Coronary artery (tissue), 2 donors: ENCODE measurements around the gene MPI.

Experiments
- DNase-seq: peaks from one replicate; pipeline ENCODE4 v3.0.0-alpha.2; 2017; ENCODE audit warnings: low spot score
- H3K27ac ChIP-seq, 2 donors: fragments of 200-600 bp; sonication (generic); one replicate each; pipeline ENCODE4 v1.5.1; 2016 to 2019
- H3K4me3 ChIP-seq: fragments of 200-600 bp; sonication (generic); 2 replicates; pipeline ENCODE4 v1.5.1; 2016; ENCODE audit warnings: mild to moderate bottlenecking, moderate library complexity
- TF ChIP-seq, protein P1 (sequence below): fragments of 200-600 bp; sonication (generic); IDR thresholded peaks from one replicate; pipeline ENCODE4 v1.5.1; 2019; ENCODE audit warnings: antibody characterized with exemption

The MPI gene

DNA sequence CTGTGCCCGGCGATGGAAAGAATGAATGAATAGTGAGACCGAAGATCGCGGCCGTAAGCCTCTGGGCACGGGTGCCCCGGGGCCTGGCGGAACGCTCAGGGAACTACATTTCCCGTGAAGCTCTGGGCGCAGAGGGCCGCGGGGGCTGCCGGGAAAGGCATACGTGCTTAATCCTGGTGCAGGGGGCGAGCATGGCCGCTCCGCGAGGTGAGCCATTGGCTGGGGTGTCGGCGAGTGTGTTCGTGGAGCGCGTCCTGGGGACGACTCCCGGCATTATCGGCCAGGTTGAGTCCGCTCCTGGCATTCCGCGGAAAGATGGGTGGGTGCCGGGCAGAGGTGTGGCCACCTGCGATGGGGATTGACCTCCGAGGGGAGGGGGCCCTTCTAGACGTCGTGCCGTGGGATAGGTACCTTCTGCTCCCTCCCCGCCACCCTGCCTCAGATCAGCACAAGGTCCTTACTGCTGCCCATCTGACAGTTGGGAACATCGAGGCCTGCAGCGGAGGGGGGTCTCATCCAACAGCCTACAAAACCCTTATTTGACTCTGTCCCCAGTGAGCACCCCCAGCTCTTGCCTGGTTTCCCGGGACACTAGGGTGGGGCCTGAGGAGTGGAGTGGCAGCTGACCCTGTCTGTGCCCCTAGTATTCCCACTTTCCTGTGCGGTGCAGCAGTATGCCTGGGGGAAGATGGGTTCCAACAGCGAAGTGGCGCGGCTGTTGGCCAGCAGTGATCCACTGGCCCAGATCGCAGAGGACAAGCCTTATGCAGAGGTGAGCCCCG, at the start of gene MPI:
TSS of gene MPI (plus strand) at position 160 of the 782 bp plus-strand sequence. CDS start at position 192, 32 bp downstream.
- peak within 1 kb of the TSS; percentile 97 for H3K4me3 ChIP-seq
- peak; percentile 85 for DNase-seq
- TF ChIP-seq, protein P1, sequence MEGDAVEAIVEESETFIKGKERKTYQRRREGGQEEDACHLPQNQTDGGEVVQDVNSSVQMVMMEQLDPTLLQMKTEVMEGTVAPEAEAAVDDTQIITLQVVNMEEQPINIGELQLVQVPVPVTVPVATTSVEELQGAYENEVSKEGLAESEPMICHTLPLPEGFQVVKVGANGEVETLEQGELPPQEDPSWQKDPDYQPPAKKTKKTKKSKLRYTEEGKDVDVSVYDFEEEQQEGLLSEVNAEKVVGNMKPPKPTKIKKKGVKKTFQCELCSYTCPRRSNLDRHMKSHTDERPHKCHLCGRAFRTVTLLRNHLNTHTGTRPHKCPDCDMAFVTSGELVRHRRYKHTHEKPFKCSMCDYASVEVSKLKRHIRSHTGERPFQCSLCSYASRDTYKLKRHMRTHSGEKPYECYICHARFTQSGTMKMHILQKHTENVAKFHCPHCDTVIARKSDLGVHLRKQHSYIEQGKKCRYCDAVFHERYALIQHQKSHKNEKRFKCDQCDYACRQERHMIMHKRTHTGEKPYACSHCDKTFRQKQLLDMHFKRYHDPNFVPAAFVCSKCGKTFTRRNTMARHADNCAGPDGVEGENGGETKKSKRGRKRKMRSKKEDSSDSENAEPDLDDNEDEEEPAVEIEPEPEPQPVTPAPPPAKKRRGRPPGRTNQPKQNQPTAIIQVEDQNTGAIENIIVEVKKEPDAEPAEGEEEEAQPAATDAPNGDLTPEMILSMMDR, result no peak
- peak within 1 kb of the TSS; percentile 51 to 92 for H3K27ac ChIP-seq

DNA sequence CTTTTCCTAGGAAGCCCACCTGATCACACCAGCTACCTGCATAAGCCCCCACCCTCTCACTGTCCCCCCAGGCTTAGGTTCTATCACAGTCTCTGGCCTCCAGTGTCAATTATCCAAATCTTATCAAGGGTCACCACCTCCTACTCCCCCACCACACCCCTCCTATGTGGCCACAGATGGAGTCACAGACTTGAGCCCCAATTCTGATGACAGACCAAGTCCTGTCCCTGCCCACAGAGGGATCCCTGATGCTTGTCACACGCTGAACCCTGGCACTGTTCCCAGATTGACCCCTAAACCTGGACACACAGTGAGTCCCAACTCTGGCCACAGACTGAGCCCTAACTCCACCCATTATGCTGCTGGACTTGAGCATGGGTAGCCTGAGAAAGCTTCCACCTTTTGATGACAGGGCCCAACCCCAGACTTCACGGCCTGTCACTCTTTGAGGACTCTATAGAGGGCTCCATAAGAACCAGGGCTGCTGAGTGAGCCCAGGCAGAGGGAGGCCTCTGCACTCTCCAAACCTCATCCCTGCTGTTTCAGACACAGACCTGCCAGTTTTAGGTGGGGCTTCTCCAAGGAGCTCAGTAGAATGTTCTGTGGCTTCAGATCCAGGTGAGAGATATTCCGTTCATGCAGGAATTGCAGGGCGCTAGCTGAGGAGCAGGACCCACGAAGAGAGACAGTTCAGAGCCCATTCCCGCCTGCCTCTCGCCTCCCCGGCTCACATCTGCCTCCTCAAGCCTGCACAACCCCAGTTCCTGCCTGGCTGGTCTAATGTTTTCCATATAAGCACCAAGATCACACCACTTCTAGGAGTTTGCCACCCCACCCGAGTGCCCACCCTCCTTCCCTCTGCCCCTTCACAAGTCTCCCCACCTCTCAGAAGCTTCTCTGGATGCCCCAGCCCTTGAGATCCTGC, 48.7 kb upstream of the MPI start:
- no peak for DNase-seq
- H3K27ac ChIP-seq, result no peak overlapping the region
- no peak overlapping the region for H3K4me3 ChIP-seq
- TF ChIP-seq, protein P1, result no peak

GRCh38 chr15:74841891-74842373, 47.9 kb upstream of the MPI start:
- H3K4me3 ChIP-seq, result peak overlapping the region; percentile 100
- no peak for DNase-seq
- TF ChIP-seq, protein P1, result no peak
- H3K27ac ChIP-seq, result peak overlapping the region in 1 of 2 donors; percentile 92

- Histone ChIP-seq H3K4me3 (peak within 1 kb of the TSS; percentile 100), H3K27ac (peak within 1 kb of the TSS; percentile 58 to 92)
- DNase-seq, result peak; percentile 92
- TF ChIP-seq, protein P1, result peak; percentile 73
Measured at GRCh38 chr15:74842581-74843444, 47.0 kb upstream of the MPI start, which contains the start of gene ULK3. Gene ULK3 (minus strand): TSS chr15:74843156. CDS start chr15:74843105, 51 bp downstream.

GRCh38 chr15:74843445-74843828, 46.4 kb upstream of the MPI start:
- Histone ChIP-seq H3K4me3 (peak overlapping the region; percentile 100), H3K27ac (peak overlapping the region; percentile 58 to 92)
- no peak for DNase-seq
- TF ChIP-seq, protein P1, result no peak

DNA sequence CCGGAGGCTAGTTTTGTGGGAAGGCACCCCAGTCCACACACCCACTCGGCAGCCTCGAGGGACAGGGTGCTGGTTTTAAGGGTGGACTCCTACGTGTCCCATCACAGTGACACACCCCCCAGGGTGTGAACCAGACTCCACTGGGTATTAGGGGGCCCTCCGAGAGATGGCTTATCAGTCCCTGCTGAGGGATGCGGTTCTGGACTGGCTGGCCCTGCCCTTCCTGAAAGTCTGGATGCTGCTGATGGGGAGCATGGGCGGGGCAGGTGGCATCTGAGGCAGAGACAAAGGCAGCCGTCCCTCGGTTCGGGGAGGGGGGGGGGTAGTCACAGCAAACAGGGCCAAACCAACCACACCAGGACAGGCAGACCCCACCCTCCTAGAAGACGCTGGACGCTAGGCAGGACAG, 45.9 kb upstream of the MPI start:
- peak overlapping the region in 1 of 2 donors; percentile 92 for H3K27ac ChIP-seq
- H3K4me3 ChIP-seq, result peak overlapping the region; percentile 100
- TF ChIP-seq, protein P1, result no peak
- no peak for DNase-seq
